GM19372 (cell line): Measurements from ENCODE around the gene SLC38A10.

Experiments
- ATAC-seq: cut with Tn5 transposase; IDR thresholded peaks from one replicate; pipeline ENCODE4 v1.9.1; 2021; ENCODE audit warnings: mild to moderate bottlenecking, low read depth, moderate library complexity; ENCODE audit not compliant: unreplicated experiment

Gene SLC38A10

DNA sequence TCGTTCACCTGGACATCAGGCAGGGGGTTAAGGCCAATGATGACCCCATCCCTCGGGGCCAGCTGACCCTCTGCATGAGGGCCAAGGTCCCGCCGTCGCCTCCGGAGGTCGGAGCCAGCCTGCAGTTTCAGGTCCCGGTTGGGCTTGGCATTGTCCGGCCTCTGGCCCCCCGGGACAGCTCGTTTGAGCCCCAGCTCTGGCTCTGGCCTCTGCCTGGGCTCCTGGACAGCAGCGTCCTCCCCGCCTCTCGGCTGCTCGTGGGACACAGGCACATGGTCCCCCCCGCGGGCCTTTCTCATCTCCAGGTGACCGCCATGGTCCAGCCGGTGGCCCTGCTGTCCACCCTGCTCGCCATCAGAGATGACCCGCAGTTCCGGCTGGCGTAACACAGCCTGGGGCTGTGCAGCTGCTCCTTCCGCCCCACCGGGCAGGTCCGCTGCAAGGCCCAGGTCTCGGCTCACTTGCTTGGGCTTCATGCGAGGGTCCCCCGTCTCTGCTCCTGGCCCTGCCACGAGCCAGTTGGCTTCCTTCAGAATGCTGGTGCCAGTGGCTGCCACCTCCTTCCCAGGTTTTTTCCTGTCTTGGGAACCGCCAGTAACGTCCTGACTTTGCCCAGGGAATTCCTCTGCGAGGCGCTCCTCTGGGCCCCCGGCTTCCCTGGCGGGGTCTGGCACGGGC, 49.3 kb downstream of the SLC38A10 start:
- ATAC-seq: no peak

DNA sequence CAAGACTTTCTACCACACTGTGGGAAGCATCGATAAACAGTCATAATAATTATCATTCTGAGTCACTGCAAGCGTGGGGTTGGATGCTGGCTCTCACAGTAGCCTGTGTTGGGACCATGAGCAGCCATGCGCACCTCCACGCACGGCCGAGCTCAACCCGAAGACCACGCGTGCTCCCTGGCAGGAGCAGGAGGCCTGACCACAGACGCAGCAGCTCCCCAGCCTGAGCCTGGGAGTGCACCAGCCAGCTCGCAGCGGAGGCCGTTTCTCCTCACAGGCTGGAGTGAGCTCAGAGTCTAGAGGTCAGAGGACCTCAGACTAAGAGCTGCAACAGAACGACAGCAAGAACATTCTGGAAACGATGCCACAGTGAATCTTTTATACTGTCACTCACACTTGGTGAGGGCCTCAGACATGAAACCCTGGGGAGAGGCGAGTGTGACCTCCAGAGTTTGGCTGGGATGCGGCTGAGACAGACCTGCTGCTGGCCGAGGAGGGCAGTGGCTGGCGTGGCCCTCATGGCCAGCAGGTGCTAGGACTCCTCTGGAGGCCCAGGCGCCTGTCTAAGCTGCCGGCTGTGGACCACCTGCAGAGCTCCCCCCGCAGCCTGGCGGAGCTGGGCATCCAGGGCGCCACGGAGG, 50.0 kb downstream of the SLC38A10 start:
- no peak for ATAC-seq

- ATAC-seq: no peak
These were observed 50.6 kb downstream of the SLC38A10 start for GRCh38 chr17:81244358-81245023.

DNA sequence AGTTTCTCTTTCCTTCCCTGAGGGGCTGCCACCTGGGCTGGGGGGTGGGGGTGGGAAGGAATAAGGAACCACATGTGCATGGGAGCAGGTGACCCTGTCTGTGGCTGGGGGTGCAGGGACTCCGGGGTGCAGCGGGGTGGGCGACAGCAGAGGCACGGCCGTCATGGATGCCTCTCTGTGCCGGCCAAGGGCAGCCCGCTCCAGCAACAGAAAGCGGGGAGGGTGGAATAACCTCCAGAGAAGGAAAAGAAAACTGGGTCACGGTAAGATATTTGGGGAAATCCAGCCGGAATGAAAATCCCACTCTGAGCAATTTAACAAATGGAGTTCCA, 51.8 kb downstream of the SLC38A10 start:
- ATAC-seq: no peak

DNA sequence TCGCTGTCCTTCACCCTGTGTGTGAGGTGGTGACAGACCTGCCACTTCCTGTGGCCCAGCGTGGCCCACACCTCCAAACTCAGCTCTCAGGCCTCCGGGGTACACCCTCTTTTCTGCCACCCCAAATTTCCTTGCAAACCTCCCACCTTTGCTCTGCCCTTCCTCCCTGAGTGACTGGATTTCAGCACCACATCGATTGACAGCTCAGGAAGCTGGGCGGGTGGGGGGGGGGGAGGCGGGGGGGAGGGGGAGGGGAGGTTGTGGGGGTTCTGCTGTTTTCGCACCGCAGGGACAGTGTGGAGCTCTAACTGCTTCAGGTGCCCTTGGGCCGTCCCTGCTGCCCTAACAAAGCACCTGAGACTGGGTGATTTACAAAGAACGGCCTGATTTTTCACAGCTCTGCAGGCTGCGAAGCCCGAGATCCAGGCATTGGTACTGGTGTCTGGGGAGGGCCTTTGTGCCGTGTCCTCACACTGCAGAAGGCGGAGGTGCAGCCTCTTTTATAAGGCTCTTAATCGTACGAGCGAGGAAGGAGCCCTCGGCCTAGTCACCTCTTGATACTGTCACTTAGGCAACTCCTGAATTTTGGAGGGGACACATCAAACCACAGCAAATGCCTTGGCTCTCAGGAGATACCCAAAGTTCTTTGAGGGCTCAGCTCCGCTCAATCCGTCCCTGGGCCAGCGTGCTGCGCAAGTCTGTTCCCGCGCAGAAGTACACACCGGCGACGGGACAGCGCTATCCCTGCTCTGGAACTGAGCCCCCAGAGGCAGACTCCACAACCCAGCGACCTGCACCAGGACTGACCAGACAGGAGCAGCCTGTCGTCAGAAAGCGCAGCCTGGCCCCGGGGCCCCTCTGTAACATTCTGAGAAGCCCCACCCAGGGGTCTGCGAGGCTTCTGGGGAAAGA, 52.4 kb downstream of the SLC38A10 start:
- ATAC-seq: no peak

DNA sequence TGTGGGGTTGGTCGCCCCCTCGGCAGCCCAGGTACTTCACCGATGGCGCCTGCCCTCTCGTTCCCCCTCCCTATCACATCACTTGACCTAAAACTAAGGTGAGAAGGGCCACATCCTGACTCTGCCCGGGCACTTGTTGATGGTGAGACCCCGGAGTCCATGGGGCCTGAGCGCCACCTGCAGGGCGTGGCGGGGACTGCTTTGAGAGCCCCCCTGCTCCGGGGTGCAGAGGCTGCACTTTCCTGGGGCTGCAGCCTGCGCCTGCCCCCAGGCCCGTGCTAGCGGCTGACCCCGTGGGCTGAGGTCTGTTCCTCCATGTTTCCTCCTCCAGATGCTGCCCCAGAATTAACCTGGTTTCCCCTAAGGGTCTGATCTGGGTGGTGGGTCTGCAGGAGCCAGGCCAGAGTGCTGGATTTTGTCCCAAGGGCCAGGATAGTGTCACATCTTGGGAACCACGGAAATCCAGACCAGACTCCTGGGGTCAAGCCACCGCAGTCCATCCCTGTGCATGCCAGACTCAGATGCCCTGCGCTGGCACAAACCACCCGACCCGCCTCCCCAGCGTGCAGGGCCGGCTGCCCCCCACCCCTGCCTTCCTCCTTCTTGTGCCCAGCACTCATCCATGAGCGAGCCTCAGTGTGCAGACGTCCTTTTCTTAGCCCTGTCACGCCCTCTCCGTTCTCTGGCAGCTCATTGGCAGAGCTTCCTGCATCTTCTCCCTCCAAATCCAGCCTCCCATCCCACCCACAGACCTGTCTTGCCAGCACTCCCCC, 53.3 kb downstream of the SLC38A10 start:
- no peak for ATAC-seq

DNA sequence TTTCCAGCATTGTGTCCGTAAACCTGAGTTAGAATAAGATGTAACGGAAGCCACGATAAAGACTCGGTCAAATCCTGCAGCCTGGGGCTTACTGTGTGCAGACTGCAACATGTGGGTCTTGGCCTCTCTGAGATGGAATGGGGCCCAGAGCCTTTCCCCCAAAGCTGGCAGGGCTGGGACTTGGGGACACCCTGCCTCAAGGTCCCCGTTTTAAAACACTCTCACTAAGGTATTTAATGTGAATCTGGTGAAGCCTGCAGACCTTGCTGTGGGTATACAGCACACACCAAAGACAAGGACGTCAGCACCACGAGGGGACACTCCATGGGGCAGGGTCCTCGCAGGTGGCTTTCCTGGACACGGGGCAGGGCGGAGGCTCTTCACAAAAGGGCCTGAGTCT, 53.9 kb downstream of the SLC38A10 start:
- ATAC-seq: no peak

GRCh38 chr17:81240761-81241160, 54.3 kb downstream of the SLC38A10 start:
- no peak for ATAC-seq

DNA sequence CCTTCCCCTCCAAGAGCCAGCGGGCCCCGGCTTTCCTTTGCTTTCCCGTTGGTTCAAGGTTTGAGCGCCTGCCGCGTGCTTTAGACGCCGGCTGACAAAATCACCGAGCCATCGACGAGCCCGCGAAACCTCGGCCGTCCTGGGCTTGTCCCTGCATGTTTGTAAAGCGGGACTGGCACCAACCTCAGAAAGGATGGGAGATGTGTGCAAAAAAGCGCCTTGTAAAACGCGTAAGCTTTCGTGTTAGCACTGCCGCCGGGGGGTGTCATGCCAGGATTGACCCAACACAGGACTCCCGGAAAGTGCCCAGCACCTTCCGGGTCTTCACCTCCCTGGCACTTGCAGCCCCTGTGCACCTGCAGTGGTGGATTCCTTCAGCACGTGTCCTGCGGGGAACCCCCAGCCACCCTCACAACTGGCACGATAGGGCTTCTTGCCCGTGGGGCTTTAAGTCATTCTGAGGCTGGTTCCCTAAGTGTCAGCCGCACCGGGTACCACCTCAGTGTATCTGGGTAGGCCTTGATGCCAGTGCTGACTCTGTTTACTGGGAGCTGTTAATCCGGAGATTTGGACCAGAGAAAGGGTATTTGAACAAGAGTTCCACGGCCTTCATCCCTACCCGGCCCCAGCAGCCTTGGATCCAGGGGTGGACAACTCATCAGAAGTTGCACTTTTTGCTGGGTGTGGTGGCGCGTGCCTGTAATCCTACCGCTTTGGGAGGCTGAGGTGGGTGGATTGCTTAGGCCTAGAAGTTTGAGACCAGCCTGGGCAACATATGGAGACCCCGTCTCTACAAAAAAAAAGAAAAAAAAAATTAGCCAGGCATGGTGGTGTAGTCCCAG, 55.2 kb downstream of the SLC38A10 start:
- ATAC-seq: no peak

- ATAC-seq: peak; percentile 91
These were observed 56.0 kb downstream of the SLC38A10 start, which contains the start of the genes NDUFAF8 and TEPSIN for GRCh38 chr17:81238815-81239713. NDUFAF8 (plus strand) TSS chr17:81239318; CDS start chr17:81239364, 46 bp downstream. TEPSIN (minus strand) TSS chr17:81239055; CDS start chr17:81239033, 22 bp downstream.

DNA sequence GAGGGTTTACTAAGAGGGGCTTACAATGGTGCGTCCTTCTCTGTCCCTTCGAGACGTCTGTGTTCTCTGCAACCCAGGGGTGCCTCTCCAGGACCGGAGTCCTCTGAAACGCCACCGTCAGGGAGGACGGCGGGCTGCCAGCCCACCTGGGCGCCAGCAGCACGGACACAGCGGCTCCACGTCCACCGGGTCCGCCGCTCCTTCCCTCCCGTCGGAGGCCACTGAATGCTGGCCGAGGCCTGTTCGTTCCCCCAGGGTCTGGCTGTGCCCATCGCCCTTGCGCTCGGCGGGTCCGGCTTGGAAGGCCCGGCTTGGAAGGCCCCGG, 56.7 kb downstream of the SLC38A10 start:
- ATAC-seq: no peak

GRCh38 chr17:81237591-81238489, 57.3 kb downstream of the SLC38A10 start:
- no peak for ATAC-seq

- ATAC-seq: no peak
These were observed 58.3 kb downstream of the SLC38A10 start for GRCh38 chr17:81236784-81237183.

- no peak for ATAC-seq
These were observed 59.0 kb downstream of the SLC38A10 start for GRCh38 chr17:81235822-81236740.

DNA sequence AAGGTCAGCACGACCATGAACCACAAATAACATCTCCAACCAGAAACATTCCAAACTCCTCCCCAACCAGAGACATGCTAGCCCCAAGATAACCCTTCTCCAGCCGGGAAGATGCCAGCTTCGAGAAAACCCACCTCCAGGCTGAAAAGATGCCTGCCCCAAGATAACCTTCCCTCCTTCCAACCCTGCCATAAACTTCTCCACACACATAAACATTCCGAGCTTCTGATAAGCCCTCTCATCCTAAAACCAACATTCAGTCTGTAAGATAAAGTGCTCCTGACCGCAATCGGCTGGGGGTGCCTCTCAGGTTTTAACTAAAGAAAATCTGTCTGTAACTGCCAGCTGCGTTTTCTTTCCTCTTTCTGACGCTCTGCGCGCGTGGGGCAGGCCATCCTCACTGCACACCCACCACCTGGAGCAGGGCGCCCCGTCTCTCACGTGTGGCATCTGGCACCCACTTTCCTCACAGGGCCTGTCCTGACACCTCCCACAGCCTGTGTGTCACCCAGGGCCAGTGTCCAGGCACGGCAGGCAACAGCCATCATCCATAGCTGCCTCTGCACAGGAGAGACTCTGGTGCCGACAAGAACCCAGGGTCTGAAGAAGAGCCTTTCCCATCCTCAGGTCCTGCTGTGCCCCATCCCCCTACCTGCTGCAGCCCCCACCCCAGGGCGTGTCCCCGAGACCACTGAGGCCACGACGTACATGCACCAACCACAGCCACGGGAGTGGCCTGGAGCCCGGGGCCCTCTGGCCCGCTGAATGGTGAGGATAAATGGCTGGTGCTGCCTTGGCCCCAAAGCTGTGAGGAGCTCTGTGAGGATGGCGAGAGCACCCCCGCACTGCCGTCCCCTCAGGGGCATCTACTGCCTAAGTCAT, 59.9 kb downstream of the SLC38A10 start:
- no peak for ATAC-seq
